GM12875 (cell line): ENCODE measurements around the gene TMF1.
A peak's percentile ranks its signal among the peaks of the same experiment; 100 is the strongest.

Experiments
- H3K4me3 ChIP-seq: one replicate; pipeline ENCODE4 v1.5.1; 2011; ENCODE audit warnings: low read depth, low read length, control low read depth
- CTCF ChIP-seq: IDR thresholded peaks from 2 replicates; pipeline ENCODE4 v1.5.1; 2011; ENCODE audit warnings: low read depth, mild to moderate bottlenecking, control low read depth, inconsistent platforms, low read length, moderate library complexity, borderline replicate concordance; ENCODE audit not compliant: insufficient read depth

The TMF1 gene

DNA sequence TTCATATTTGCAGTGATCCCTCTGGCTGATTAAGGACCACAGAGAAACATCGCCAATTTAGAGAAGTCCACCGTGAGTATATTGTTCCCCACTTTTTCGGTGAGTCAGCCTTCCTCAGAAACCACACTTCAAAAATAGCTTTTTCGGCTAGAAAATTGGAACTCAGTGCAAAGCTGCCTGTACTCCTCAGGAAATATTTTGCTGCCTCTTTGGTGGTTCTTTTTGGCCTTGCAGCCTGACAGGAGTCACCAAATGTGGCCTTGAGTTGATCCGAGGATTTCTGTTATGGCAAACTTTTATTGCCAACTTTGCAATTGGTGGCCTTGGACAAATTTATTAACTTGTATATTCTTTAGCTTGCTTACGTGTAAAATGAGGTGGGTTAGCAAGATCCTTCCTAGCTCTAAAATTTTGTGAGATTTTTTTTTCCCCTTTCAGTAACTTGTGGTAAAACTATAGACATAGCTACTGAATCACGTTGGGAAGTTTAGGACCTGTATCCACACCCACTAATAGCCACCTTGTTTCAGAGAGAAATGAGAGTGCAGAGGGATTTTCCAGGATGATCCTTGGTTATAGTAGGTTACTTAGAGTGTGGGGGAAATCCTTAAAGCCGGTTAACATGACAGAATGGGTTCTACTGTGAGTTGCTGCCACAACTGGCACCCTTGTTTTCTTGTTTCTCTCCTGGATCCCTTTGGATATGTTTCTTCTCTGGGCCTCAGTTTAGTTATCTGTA lies 42.5 kb upstream of the TMF1 start:
- no peak for TF ChIP-seq CTCF
- no peak overlapping the region for H3K4me3 ChIP-seq

GRCh38 chr3:69092030-69092516 lies 39.9 kb upstream of the TMF1 start:
- H3K4me3 ChIP-seq = peak overlapping the region; percentile 26
- no peak for TF ChIP-seq CTCF

GRCh38 chr3:69091389-69092029 lies 39.4 kb upstream of the TMF1 start:
- H3K4me3 ChIP-seq = no peak overlapping the region
- no peak for TF ChIP-seq CTCF

GRCh38 chr3:69090021-69090420 lies 37.9 kb upstream of the TMF1 start:
- H3K4me3 ChIP-seq = no peak overlapping the region
- TF ChIP-seq CTCF = no peak

DNA sequence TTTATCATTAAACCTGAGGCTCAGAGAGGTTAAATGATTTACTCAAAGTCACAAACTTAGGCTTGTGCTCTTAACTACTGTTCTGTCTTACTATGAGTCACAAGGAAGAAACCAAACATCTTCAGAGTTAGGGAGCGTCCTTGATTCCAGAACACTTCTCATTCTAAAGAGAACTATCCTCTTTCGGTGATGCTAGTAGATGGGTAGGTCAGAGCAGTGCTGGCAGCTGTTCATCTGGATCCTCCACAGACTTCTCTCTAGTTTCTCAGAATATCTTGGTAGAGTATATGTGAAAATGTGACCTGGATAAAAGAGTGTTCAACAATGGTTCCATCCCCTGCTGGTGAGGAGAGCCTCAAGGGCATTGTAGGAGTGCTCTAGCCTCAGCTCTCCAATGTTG lies 35.9 kb upstream of the TMF1 start:
- TF ChIP-seq CTCF = no peak
- H3K4me3 ChIP-seq = no peak overlapping the region

- H3K4me3 ChIP-seq = peak overlapping the region; percentile 73
- no peak for TF ChIP-seq CTCF
Observed at GRCh38 chr3:69087030-69087791, 35.1 kb upstream of the TMF1 start.
